ENCODE results near the gene PIAS1.

Gene PIAS1

DNA sequence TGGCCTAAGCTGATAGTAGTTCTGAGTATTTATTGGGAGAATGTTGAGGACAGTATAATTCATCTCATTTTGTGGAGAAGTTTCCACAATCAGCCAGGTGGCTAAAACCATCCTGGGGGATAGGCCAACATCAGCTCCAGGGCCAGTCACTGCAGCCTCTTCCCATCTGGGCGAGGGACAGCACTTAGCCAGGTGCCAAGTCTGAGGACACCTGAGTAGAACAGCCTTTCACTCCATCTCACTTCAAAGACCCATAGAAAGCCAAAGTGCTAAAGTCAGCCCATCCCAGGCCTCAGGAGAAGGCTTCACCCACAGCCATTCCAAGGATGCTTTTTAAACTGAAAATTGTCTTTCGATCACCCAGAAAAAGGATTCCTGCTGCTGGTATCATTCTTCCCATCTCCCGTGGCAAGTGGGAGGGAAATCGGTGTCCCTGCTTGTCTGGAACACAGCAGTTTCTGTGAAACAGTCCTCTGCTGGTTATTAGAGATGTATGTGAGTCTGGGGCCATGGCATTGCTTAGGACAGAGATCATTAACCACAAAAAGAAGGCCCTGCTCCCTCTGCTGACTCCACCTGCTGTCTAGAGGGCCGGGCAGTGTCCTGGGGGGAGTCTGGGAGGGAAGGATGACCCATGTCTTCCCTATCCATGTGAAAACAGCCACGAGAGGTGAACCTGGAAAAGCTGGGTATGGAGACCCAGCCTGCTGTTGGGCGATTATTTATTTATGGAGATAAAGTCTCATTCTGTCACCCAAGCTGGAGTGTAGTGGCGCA lies 141.4 kb downstream of the PIAS1 start:
- no peak for TF ChIP-seq CREB1 (IDR thresholded peaks at IDR 0.05; ENCODE audit: low read depth)
- TF ChIP-seq TCF12 (IDR thresholded peaks at IDR 0.05; ENCODE audit: low read depth) = no peak
- TF ChIP-seq NFIC (IDR thresholded peaks at IDR 0.05) = no peak
- TF ChIP-seq REST (IDR thresholded peaks at IDR 0.05; ENCODE audit: low read depth) = no peak
- no peak for TF ChIP-seq CEBPB (IDR thresholded peaks at IDR 0.05)
- TF ChIP-seq EP300 (IDR thresholded peaks at IDR 0.05; ENCODE audit: borderline replicate concordance) = no peak
- TF ChIP-seq YY1 (IDR thresholded peaks at IDR 0.05; ENCODE audit: low read depth) = no peak
- no peak for TF ChIP-seq ZBTB7A (IDR thresholded peaks at IDR 0.05; ENCODE audit: low read depth)

GRCh38 chr15:68196445-68197169 lies 142.5 kb downstream of the PIAS1 start:
- no peak for TF ChIP-seq FOXM1 (IDR thresholded peaks at IDR 0.05; ENCODE audit: borderline replicate concordance, low read depth)
- TF ChIP-seq TEAD4 (IDR thresholded peaks at IDR 0.05) = no peak
- no peak for TF ChIP-seq TAF1 (IDR thresholded peaks at IDR 0.05; ENCODE audit: low read depth)

GRCh38 chr15:68197170-68197492 lies 143.0 kb downstream of the PIAS1 start:
- TF ChIP-seq TCF12 (IDR thresholded peaks at IDR 0.05; ENCODE audit: low read depth) = no peak
- TF ChIP-seq TAF1 (IDR thresholded peaks at IDR 0.05; ENCODE audit: low read depth) = no peak
- no peak for TF ChIP-seq ZBTB7A (IDR thresholded peaks at IDR 0.05; ENCODE audit: low read depth)
- TF ChIP-seq CREB1 (IDR thresholded peaks at IDR 0.05; ENCODE audit: low read depth) = no peak
- no peak for TF ChIP-seq FOXM1 (IDR thresholded peaks at IDR 0.05; ENCODE audit: borderline replicate concordance, low read depth)
- no peak for TF ChIP-seq MAX (IDR thresholded peaks at IDR 0.05)
- no peak for TF ChIP-seq NFIC (IDR thresholded peaks at IDR 0.05)
- TF ChIP-seq TEAD4 (IDR thresholded peaks at IDR 0.05) = no peak
- TF ChIP-seq EP300 (IDR thresholded peaks at IDR 0.05; ENCODE audit: borderline replicate concordance) = no peak
- no peak for TF ChIP-seq YY1 (IDR thresholded peaks at IDR 0.05; ENCODE audit: low read depth)
- TF ChIP-seq RAD21 (IDR thresholded peaks at IDR 0.05; ENCODE audit: low read depth) = no peak
- no peak for TF ChIP-seq EGR1 (IDR thresholded peaks at IDR 0.05)
- TF ChIP-seq CEBPB (IDR thresholded peaks at IDR 0.05) = no peak
- no peak for TF ChIP-seq REST (IDR thresholded peaks at IDR 0.05; ENCODE audit: low read depth)

DNA sequence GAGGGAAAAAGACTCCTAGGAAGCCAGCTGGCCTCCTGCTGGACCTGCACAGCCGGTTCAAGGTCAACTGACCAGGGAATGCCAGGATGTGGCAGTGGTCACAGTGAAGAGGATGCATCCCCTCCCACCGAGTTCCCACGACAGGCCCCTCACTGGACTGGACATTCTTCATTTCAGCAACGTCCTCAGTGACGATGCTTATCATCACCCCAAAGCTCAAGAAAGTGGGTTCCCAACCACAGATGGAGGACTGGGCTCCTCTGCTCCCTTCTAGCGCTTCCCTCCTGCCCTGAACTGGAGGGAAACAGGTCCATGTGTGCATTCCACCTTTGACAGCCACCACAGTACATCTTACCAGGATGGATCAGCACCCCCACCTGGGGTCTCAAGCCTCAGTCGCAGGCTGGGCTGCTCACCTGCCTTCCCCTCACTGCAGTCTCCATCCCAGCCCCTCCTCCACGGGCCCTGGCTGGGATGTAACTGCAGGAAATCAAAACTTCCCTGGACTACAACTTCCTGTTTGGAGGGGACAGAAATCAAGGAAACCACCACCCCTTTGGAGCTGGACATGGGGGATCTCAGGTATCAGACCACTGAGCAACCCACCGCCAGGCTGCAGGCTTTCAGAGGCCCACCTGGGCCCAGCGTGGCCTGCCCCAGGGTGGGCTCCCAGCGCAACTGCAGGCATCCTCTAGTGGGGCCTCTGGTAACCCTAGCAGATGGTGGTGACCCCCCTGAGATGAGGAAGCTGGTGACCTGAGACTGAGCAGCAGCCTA lies 143.7 kb downstream of the PIAS1 start:
- TF ChIP-seq CEBPB (IDR thresholded peaks at IDR 0.05) = no peak
- no peak for TF ChIP-seq ZBTB7A (IDR thresholded peaks at IDR 0.05; ENCODE audit: low read depth)
- no peak for TF ChIP-seq TCF12 (IDR thresholded peaks at IDR 0.05; ENCODE audit: low read depth)
- no peak for TF ChIP-seq CREB1 (IDR thresholded peaks at IDR 0.05; ENCODE audit: low read depth)
- TF ChIP-seq NFIC (IDR thresholded peaks at IDR 0.05) = no peak
- TF ChIP-seq, protein P1, sequence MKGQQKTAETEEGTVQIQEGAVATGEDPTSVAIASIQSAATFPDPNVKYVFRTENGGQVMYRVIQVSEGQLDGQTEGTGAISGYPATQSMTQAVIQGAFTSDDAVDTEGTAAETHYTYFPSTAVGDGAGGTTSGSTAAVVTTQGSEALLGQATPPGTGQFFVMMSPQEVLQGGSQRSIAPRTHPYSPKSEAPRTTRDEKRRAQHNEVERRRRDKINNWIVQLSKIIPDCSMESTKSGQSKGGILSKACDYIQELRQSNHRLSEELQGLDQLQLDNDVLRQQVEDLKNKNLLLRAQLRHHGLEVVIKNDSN (IDR thresholded peaks at IDR 0.05) = no peak
- TF ChIP-seq EP300 (IDR thresholded peaks at IDR 0.05; ENCODE audit: borderline replicate concordance) = no peak
- no peak for TF ChIP-seq TAF1 (IDR thresholded peaks at IDR 0.05; ENCODE audit: low read depth)
- TF ChIP-seq RAD21 (IDR thresholded peaks at IDR 0.05; ENCODE audit: low read depth) = no peak
- TF ChIP-seq FOXM1 (IDR thresholded peaks at IDR 0.05; ENCODE audit: borderline replicate concordance, low read depth) = no peak

GRCh38 chr15:68199340-68199739 lies 145.2 kb downstream of the PIAS1 start:
- no peak for TF ChIP-seq CEBPB (IDR thresholded peaks at IDR 0.05)
